Caco-2 (cell line): ENCODE measurements around the gene PTGFRN. TPM values are rescaled to one million over a fixed set of nuclear protein-coding genes. Genes with fewer than 3 reads are reported as not detected.

Experiments used
- BruUV-seq: library from RNA; stranded (reverse); fragments of 400-500 nt; replicated peaks from 2 replicates; lab custom pipeline; 2021; lab: Mats Ljungman, UMichigan
- CTCF ChIA-PET: fragments of 300-600 bp; sonication (Branson Sonifier 250); formaldehyde crosslinking; loops from one replicate; lab custom pipeline; 2022; ENCODE audit warnings: antibody characterized with exemption; lab: Charles Lee
- POLR2A ChIA-PET: fragments of 300-600 bp; sonication (Branson Sonifier 250); formaldehyde crosslinking; loops from one replicate; lab custom pipeline; 2022; ENCODE audit warnings: antibody characterized with exemption; lab: Charles Lee
- DNase-seq, 2 experiments: peaks; one replicate each; pipeline versions ENCODE4 v3.0.0 to v3.0.0-alpha.2; 2020 to 2022
- H3K27me3 ChIP-seq: replicated peaks from 2 replicates; pipeline ENCODE4 v1.6.0; 2011; ENCODE audit warnings: low read length; ENCODE audit not compliant: control insufficient read depth, insufficient read depth
- H3K36me3 ChIP-seq: 2 replicates; pipeline ENCODE4 v1.5.1; 2011; ENCODE audit warnings: low read length; ENCODE audit not compliant: control insufficient read depth, insufficient read depth
- H3K4me1 ChIP-seq: fragments of 250-450 bp; sonication (Bioruptor Pico); 2 replicates; pipeline ENCODE4 v1.5.1; 2020; ENCODE audit warnings: mild to moderate bottlenecking
- H3K4me3 ChIP-seq: 2 replicates; pipeline ENCODE4 v1.5.1; 2011; ENCODE audit warnings: low read depth, mild to moderate bottlenecking, control low read depth, low read length
- H3K9me3 ChIP-seq: fragments of 250-450 bp; sonication (Bioruptor Pico); 2 replicates; pipeline ENCODE4 v1.5.1; 2020; ENCODE audit warnings: mild to moderate bottlenecking, moderate library complexity
- H3K27ac Mint-ChIP-seq: one replicate; pipeline ENCODE4 v1.8.0; 2022; ENCODE audit warnings: mixed read lengths; ENCODE audit not compliant: unreplicated experiment
- H3K27me3 Mint-ChIP-seq: one replicate; pipeline ENCODE4 v1.8.0; 2022; ENCODE audit warnings: mixed read lengths; ENCODE audit not compliant: insufficient read depth, unreplicated experiment
- H3K36me3 Mint-ChIP-seq: one replicate; pipeline ENCODE4 v1.8.0; 2022; ENCODE audit warnings: mild to moderate bottlenecking, mixed read lengths; ENCODE audit not compliant: insufficient read depth, unreplicated experiment
- H3K4me1 Mint-ChIP-seq: one replicate; pipeline ENCODE4 v1.8.0; 2022; ENCODE audit warnings: low read depth, mixed read lengths; ENCODE audit not compliant: unreplicated experiment
- H3K4me3 Mint-ChIP-seq: one replicate; pipeline ENCODE4 v1.8.0; 2022; ENCODE audit warnings: mild to moderate bottlenecking, moderate library complexity, mixed read lengths; ENCODE audit not compliant: unreplicated experiment
- H3K9me3 Mint-ChIP-seq: one replicate; pipeline ENCODE4 v1.8.0; 2022; ENCODE audit warnings: mixed read lengths; ENCODE audit not compliant: unreplicated experiment
- intact Hi-C: fragments of 100-400 bp; cut with micrococcal nuclease; formaldehyde crosslinking; loops from one replicate; pipeline ENCODE4 v1.10.0; 2022; ENCODE audit not compliant: unreplicated experiment
- total RNA-seq: library from RNA; stranded (reverse); gene quantifications from 2 replicates; pipeline ENCODE4 v1.2.3, GENCODE V29; 2022
- TF ChIP-seq, protein P1 (sequence below), 2 experiments: fragments of 200-600 bp in 1 of 2; IDR thresholded peaks; 1 replicate in 1 of 2; 2 replicates in 1 of 2; pipeline versions ENCODE4 v1.5.1 to v1.8.0; 2011 to 2022; ENCODE audit warnings: antibody characterized with exemption in 1 of 2, control low read depth in 1 of 2, inconsistent platforms in 1 of 2, low read depth in 1 of 2, low read length in 1 of 2, mild to moderate bottlenecking in 1 of 2, moderate library complexity in 1 of 2; ENCODE audit not compliant: insufficient read depth in 1 of 2, severe bottlenecking in 1 of 2, unreplicated experiment in 1 of 2

PTGFRN gene
- total RNA-seq, 1 experiment from 2014 or later = 16.2 TPM

DNA sequence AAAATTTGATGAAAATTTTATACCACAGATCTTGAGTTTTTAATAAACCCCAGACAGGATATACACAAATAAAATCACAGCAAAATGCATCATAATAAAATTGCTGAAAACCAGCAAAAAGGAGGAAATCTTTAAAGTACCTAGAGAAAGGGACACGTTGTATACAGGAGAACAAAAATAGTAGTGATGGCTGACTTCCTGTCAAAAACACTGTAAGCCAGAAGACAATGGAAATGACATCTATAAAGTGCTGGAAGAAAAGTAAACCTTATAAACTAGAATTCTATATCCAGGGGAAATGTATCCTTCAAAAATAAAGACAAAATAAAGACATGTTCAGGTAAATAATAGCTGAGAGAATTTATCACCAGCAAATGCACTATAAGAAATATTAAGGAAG lies 14.6 kb upstream of the PTGFRN start:
- Mint-ChIP-seq H3K4me3 (no peak overlapping the region), H3K4me1 (no peaks in the 10 kb centered on the region), H3K27me3 (no peaks in the 10 kb centered on the region), H3K27ac (no peak overlapping the region), H3K36me3 (no peaks in the 10 kb centered on the region), H3K9me3 (no peaks in the 10 kb centered on the region)
- ChIA-PET POLR2A (no interaction called here), CTCF (no interaction called here)
- no peaks in the 10 kb centered on the region for H3K36me3 ChIP-seq
- BruUV-seq = no TSS peak
- no peaks in the 10 kb centered on the region for H3K27me3 ChIP-seq
- no peaks in the 10 kb centered on the region for H3K4me1 ChIP-seq
- DNase-seq = no peak
- intact Hi-C loops = no loop called here
- TF ChIP-seq, protein P1, sequence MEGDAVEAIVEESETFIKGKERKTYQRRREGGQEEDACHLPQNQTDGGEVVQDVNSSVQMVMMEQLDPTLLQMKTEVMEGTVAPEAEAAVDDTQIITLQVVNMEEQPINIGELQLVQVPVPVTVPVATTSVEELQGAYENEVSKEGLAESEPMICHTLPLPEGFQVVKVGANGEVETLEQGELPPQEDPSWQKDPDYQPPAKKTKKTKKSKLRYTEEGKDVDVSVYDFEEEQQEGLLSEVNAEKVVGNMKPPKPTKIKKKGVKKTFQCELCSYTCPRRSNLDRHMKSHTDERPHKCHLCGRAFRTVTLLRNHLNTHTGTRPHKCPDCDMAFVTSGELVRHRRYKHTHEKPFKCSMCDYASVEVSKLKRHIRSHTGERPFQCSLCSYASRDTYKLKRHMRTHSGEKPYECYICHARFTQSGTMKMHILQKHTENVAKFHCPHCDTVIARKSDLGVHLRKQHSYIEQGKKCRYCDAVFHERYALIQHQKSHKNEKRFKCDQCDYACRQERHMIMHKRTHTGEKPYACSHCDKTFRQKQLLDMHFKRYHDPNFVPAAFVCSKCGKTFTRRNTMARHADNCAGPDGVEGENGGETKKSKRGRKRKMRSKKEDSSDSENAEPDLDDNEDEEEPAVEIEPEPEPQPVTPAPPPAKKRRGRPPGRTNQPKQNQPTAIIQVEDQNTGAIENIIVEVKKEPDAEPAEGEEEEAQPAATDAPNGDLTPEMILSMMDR (IDR thresholded peaks at IDR 0.05; ENCODE audit: insufficient read depth in 1 of 2, low read depth in 1 of 2, low read length in 1 of 2, severe bottlenecking in 1 of 2, unreplicated experiment in 1 of 2) = no peak
- H3K9me3 ChIP-seq = no peaks in the 10 kb centered on the region
- no peak overlapping the region for H3K4me3 ChIP-seq

- H3K36me3 ChIP-seq = no peaks in the 10 kb centered on the region
- no peaks in the 10 kb centered on the region for H3K9me3 Mint-ChIP-seq
- DNase-seq = no peak
- H3K4me1 Mint-ChIP-seq = peaks cover 6% of the 10 kb centered on the region
- CTCF ChIA-PET = no interaction called here
- no peaks in the 10 kb centered on the region for H3K9me3 ChIP-seq
- H3K4me3 ChIP-seq = no peak overlapping the region
- H3K27me3 ChIP-seq = no peaks in the 10 kb centered on the region
- H3K4me3 Mint-ChIP-seq = no peak overlapping the region
- no peak overlapping the region for H3K27ac Mint-ChIP-seq
- no peaks in the 10 kb centered on the region for H3K27me3 Mint-ChIP-seq
- intact Hi-C loops = no loop called here
- BruUV-seq = no TSS peak
- POLR2A ChIA-PET = no interaction called here
- TF ChIP-seq, protein P1 (IDR thresholded peaks at IDR 0.05; ENCODE audit: insufficient read depth in 1 of 2, low read depth in 1 of 2, low read length in 1 of 2, severe bottlenecking in 1 of 2, unreplicated experiment in 1 of 2) = no peak
- no peaks in the 10 kb centered on the region for H3K36me3 Mint-ChIP-seq
- H3K4me1 ChIP-seq = no peaks in the 10 kb centered on the region
Measured at GRCh38 chr1:116899529-116899928, 10.2 kb upstream of the PTGFRN start.

DNA sequence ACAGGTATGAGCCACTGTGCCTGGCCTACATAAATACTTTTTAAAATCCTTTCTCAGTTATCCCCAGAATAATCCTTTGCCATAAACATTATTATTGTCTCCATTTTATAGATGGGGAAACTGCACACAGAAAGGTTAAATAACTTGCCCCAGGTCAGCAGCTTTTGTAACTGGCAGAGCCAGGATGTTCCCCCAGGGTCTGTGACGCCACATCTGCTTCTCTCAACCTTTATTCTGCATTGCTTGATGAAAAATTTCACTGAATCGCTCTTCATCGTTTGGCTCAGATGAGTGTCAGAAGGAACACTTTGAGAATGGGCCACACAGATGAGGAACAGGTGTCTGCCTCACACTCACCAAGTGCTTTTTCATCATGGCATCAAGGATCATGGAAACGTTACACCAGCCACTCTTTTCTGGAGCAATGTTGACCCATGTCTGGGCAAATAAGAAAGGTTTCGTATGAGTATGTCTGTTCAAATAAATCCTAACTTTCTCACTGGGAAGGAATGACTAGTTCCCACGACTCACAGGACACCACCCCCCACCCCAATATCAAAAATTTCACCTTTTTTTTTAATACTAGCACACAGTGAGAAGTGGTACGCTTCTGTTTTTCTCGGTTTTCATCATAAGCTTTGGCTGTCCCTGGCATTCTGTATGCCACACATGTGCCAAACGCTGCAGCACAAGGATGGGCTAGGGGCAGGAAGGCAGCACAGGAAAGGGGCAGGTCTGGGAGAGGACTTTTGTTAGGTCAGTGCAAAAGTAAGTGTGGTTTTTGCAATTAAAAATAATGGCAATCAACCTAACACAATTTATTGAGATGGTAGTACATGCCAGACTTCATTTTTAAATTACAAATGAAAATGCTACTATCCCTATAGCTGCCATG lies 9.0 kb upstream of the PTGFRN start:
- CTCF ChIA-PET = interaction anchor here (0.7 kb wide), 1 partner anchor 164 kb away, joined by 5 read pairs; no protein-coding TSS in a partner anchor
- intact Hi-C loops = no loop called here
- Histone ChIP-seq H3K4me1 (no peaks in the 10 kb centered on the region), H3K36me3 (no peaks in the 10 kb centered on the region), H3K27me3 (no peaks in the 10 kb centered on the region), H3K4me3 (no peak overlapping the region), H3K9me3 (no peaks in the 10 kb centered on the region)
- DNase-seq = no peak
- Mint-ChIP-seq H3K36me3 (no peaks in the 10 kb centered on the region), H3K9me3 (no peaks in the 10 kb centered on the region), H3K4me3 (no peak overlapping the region), H3K27me3 (no peaks in the 10 kb centered on the region), H3K27ac (no peak overlapping the region), H3K4me1 (peaks cover 6% of the 10 kb centered on the region)
- POLR2A ChIA-PET = no interaction called here
- TF ChIP-seq, protein P1 (IDR thresholded peaks at IDR 0.05; ENCODE audit: insufficient read depth in 1 of 2, low read depth in 1 of 2, low read length in 1 of 2, severe bottlenecking in 1 of 2, unreplicated experiment in 1 of 2) = no peak
- BruUV-seq = no TSS peak
